22Rv1 (cell line): Measurements from ENCODE around the gene ZNF793.

Source experiments
- ZFX ChIP-seq: fragments of 450-650 bp; IDR thresholded peaks from 2 replicates; pipeline ENCODE4 v1.6.1; 2017; ENCODE audit warnings: antibody characterized with exemption, borderline replicate concordance
- TF ChIP-seq, protein P1 (sequence below): fragments of 450-650 bp; IDR thresholded peaks from 2 replicates; pipeline ENCODE4 v1.5.1; 2017; ENCODE audit warnings: mild to moderate bottlenecking

DNA sequence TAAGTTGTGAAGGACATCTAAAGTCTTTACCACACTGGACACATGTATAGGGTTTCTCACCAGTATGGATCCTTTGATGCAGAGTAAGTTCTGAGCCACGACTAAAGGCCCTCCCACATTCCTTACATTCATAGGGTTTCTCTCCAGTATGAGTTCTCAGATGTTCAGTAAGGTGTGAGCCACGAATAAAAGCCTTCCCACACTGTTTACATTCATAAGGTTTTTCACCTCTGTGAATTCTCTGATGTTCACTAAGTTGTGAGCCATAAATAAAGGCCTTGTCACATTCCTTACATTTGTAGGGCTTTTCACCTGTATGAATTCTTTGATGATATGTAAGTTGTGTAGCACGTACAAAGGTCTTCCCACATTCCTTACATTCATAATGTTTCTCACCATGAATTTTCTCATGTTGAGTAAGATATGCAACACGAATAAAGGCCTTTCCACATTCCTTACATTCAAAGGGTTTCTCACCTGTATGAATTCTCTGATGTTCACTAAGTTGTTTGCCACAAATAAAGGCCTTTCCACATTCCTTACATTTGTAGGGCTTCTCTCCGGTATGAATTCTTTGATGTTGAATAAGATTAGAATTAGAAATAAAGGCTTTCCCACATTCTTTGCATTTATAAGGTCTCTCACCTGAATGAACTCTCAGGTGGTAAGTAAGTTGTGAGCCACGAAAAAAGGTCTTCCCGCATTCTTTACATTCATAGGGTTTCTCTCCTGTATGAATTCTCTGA, 58.1 kb downstream of the ZNF793 start:
- TF ChIP-seq, protein P1, sequence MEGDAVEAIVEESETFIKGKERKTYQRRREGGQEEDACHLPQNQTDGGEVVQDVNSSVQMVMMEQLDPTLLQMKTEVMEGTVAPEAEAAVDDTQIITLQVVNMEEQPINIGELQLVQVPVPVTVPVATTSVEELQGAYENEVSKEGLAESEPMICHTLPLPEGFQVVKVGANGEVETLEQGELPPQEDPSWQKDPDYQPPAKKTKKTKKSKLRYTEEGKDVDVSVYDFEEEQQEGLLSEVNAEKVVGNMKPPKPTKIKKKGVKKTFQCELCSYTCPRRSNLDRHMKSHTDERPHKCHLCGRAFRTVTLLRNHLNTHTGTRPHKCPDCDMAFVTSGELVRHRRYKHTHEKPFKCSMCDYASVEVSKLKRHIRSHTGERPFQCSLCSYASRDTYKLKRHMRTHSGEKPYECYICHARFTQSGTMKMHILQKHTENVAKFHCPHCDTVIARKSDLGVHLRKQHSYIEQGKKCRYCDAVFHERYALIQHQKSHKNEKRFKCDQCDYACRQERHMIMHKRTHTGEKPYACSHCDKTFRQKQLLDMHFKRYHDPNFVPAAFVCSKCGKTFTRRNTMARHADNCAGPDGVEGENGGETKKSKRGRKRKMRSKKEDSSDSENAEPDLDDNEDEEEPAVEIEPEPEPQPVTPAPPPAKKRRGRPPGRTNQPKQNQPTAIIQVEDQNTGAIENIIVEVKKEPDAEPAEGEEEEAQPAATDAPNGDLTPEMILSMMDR: no peak
- no peak for TF ChIP-seq ZFX
